NCI-H524 (cell line): ENCODE measurements around the gene ERGIC1.
A peak's percentile ranks its signal among the peaks of the same experiment; 100 is the strongest.

Source experiments
- DNase-seq, 2 experiments: peaks; one replicate each; lab custom pipeline; 2025; lab: John Stamatoyannopoulos, UW

ERGIC1 gene

DNA sequence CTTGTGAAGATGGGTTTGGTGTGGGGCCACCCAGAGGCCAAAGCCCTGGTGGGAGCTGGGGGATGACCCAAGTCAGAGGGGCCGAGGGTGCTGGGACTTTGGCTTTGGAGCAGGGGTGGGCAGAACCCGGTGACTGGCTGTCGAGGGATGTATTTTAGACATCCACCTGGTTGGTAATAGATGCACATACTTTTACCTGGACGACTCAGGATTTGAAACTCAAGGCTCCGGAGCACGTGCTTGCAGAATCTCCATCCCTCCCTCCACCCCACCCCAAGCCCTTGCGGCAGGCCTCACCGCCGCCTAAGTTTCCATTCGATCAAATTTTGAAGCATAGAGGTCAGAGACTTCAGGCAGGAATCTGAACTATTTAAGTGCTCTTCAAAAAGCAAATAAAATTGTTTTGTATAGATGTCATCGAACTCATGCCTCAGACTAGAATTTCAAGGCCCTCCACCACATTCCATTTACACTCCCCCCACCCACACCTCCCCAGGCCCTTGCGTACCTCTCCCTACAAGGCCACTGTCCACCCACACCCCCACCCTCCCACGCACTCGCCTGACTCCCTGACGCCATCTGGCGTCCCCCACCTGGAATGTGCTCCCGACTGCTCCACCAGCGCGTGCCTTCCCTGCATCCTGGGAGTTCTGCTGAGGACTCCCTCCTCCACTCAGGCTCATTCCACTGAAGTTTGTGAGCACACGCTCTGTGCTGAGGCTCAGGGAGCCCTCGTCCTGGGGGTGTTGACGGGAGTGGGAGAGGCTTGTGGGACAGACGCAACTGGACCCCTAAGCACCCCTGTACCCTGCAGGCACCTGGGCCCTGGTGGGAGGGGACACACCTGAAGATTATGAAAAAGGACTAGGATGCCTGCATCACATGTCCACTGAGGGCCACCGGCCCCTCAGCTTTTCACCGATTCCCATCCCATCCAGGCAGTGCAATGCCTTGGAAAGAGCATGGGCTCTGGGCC, 68.7 kb downstream of the ERGIC1 start:
- peak in 1 of 2 experiments; percentile 63 for DNase-seq

DNA sequence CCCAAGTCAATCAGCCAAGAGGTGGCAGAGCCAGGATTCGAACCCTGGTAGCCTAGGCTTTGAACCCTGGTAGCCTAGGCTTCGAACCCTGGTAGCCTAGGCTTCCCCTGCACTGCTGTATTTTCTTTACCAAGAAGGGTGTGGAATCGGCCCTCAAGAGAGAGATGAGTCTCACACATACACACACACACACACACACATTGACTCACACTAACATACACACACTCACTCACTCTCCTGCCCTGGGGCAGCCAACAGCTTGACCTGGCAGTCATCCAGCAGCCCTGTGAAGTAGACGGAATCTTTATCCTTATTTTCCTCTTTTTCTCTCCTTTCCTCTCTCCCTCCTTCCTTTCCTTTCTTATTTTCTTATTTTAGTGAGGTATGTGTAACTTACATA, 69.7 kb downstream of the ERGIC1 start:
- DNase-seq, result no peak

DNA sequence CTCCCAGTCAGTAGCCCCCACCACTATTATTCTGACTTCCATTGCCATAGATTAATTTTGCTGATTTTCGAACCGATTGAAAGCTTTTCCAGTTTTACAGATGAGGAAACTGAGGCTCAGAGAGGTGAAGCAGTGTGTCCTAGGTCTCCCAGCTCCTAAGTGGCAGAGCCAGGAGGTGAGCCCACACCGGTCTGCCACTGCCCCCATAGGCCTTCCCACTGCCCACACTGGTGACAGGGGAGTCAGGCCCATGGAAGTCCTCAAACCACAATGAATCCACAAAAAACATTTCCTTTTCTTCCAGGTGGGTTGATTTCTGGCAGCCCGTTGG, 70.2 kb downstream of the ERGIC1 start:
- no peak for DNase-seq

DNA sequence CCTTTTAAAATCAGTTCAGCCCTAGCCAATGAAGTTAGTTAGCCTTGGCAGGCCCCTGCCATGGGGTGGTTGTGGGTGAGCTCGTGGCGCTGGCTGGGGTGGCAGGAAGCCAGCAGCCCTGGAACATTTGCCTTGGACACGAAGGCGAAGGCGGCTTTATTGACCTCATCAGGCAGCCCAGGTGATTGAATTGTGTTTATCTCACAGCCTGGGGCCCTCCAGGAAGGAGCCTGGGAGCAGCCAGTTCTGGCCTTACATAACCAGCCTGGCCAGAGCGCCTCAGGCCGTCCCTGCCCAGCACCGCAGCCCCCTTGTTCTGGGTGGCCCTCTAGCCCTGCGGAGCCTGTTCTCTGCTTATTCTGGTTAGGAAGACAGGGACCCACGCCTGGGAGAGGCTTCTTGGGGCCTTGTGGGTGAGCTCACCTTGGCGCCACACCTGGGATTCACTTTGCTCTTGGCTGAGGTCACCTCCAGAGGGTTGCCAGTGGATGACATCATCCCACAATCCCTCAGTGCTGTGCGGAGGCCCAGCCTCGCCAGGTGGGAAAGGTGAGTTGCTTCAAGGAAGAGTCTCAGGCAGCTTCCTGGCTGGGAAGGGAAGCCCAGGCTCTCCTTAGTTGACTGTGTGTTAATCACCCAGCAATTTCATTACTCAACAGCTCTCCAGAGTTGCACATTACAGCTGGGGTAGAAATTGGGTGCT, 70.7 kb downstream of the ERGIC1 start:
- no peak for DNase-seq

DNA sequence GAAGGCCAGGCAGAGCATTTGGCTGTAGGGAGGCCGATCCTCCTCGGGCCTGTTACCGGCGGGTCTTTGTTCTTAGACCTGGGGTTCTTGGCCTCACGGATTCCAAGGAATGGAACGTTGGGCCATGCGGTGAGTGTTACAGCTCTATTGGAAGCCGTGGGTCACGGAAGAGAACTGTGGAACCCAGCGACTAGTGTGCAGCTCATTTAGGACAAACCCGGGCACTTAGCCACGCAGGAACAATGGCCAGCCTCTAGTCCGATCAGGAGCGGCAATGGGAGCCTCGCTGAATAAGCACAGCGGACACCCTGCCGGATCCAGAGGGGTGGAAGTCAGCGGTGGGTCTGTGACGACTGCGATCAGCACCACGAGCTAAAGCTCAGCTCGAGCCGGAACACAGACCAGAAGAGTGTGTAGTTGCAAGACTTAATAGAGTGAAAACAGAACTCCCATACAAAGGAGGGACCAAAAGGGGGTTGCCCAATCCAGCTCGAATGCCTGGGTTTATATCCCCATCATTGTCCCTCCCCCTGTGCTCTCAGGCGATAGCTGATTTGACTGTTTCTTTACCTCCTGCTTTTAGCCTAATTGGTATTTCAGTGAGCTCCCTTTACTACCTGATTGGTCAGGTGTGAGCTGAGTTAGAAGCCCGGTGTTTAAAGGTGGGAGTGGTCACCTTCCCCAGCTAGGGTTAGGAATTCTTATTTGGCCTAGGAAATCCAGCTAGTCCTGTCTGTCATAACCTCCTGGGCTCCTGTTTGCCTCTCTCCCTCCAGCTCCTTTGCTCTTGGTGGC, 71.5 kb downstream of the ERGIC1 start:
- DNase-seq, result no peak

DNA sequence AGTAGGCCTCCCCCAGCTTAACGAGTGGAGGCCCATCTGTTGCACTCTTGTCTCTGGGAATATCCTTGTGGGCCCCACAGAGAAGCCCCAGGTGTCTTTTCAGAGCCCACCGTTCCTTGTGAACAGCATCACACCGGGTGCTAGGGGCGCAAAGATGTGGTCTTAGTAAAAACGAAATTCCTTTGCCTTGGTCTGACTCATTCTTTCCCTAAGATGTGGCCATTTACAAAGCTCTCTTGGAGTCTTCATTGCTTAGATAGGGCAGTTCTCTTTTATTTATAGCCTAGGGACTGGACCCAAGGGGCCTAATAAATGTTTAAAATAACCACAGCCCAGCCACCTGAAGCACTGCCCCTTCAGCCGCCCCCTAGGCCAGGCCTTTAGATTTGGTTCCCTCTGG, 72.4 kb downstream of the ERGIC1 start:
- DNase-seq, result no peak

DNA sequence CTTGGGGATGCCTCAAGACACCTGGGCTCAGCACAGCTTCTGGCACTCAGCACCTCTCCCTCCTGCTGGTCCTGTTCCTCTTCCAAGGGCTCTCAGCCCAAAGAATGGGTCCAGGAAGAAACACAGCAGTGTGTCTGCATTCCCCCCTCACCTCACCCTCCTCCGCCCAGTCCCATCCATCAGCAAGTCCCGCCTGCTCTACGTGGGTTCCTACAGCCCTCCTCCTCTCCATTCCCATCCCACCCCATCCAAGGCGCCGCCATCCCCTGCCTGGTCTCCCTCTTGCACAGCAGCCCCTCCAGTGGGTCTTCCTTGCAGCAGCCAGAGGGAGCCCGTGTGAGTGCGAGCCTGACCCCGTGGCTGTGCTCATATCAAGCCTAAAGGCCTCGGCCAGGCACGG, 72.8 kb downstream of the ERGIC1 start:
- no peak for DNase-seq

DNA sequence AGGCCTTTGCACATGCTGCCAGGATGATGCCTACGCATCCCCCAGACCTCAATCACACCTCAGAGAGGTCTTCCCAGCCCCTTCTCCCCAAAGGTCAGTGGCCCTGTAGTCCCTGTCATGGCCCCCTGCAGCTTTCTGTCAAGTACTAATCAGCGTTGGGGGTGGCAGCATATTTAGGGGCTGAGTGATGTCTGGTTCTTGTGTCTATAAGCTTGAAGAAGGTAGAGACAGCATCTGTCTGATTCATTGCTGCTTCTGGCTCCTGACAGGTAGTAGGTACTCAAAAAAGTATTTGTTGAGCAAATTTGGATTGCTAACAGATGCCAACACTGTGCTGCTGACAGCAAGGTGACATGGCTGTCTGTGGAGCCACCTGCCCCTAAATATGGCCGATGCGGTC, 73.6 kb downstream of the ERGIC1 start:
- DNase-seq, result no peak

DNA sequence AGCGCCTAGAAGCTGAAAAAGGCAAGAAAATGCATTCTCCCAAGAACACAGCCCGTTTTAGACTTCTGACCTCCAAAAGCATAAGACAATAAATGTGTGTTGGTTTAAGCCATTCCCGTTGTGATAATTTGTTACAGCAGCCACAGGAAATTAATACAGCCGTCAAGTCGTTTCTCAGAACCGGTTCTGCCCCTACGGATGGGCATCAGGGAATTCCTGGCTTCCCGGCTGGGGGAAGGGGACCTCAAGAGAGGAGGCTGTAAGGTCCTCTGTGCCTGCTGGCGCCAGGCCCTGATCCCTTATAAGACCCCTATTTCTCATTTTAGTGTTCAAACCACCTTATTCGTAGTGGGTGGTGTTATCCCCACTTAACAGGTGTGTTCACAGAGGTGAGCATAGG, 74.6 kb downstream of the ERGIC1 start:
- no peak for DNase-seq

DNA sequence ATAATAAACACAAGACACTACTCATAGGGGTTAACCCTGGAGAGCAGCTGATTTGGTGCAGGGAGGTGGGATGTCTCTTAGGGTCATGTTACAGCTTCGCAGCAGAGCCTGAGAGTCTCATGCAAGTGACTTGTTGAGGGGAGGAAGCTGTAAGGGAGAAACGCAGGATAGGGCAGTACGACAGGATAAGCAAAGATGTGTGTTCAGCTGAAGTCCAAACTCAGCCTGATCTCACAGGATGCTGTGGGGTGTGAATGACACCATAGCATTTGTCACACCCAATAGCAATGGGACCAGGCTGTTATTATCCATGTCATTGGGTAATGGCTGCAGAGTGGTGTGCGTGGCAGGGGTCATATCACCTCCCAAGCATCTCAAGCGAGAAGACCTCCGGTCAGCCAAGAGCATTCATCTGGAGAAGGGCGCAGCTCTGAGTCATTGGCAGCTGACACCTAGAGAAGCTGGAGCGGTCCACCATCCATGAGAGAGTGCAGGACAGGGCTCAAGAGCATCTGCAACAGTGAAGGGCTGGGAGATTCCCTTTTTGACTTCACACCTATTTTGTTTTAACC, 76.0 kb downstream of the ERGIC1 start:
- DNase-seq, result no peak

DNA sequence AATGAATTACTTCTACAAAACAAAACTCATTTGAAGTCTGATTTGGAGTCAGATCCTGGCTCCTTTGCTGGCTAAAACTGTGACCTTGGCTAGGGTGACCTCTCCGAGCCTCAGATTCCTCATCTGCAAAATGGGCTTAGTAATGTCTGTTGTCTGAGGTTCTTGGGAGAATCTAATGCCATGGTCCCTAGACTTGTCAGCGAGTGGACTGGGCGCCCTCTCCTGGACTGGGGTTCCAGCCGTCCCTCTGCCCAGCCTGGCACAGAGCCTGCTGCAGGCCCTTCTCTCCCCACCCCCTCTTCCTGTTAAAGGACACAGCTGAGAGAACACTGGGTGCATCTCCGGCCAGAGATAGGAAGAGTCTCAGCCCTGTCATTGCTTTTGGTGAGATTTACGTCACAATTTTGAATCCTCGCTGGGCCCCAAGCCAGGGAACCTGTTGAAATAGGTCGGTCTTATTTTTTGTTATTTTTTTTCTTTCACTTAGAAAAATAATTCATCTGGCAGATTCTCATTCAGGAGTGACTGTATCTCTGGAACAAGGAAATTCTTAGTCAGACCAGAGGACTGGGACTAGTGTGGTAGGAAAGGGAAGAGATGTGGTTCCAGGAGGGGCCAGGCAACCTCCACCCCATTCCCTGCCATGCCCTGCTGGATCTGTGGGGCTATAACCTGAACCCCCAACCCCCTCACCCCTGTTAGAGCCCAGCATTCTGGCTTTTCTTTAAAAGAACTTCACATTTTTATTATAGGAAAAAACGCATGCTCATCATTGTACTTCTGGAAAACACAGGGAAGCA, 77.0 kb downstream of the ERGIC1 start:
- DNase-seq, result peak in 1 of 2 experiments; percentile 36

DNA sequence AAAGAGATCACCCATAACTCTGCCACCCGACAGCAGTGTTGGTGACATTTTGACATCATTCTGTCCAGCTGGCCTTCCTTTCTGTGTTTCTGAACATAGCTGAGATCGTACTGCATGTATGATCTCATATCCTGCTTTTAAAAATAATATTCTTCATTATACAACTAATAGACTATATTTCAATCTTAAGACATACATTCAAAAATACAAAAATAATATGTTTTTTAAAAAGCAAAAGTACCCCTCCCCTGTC, 77.5 kb downstream of the ERGIC1 start:
- no peak for DNase-seq

DNA sequence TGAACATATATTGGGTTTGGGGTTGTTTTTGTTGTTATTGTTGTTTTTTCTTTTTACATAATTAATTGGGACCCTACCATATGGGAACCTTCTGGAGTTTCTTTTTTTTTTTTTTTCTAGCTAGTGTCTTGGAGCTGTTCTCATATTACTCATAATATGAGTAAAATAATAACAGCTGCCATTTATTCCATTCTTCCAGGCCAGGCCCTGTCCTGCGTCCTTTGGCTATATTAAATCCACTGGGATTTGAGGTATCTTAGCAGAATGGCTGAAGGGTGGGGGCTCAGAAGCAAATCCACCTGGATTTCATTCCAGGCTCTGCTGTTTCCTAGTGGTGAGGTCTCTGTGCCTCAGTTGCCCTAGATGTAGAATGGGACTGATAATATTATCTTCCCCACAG, 77.9 kb downstream of the ERGIC1 start:
- no peak for DNase-seq

DNA sequence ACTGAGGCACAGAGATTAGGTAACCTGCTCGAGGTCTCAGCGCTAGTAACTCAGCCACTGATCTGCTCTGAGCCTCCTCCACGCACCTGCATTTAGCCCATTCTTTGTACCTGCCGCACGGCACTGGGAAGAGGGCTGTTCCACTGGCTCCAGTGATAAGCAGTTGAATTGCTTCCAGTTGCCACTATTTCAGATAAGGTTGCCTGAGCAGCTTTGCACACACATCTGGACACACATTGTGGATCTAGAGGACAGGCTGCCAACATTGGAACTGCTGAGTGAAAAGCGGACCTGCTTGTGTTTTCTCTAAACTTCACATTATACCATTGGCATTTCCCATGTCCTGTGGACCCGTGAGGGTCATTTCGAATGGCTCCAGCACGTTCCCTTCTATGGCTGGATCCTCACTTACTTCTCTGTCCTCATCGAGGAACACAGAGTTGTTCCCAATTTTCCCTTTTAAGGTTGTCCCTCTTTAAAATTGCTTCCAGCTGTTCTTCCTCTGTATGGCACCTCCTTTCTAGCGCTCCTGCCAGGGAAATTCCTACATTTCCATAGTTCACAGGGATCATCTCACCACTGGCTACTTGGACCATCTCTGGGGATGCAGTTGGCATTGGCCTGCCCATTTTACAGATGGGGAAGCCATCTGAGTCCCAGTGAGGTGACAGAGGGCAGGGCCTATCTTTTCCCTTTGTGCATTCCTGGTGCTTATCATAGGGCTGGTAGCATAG, 79.2 kb downstream of the ERGIC1 start:
- no peak for DNase-seq

DNA sequence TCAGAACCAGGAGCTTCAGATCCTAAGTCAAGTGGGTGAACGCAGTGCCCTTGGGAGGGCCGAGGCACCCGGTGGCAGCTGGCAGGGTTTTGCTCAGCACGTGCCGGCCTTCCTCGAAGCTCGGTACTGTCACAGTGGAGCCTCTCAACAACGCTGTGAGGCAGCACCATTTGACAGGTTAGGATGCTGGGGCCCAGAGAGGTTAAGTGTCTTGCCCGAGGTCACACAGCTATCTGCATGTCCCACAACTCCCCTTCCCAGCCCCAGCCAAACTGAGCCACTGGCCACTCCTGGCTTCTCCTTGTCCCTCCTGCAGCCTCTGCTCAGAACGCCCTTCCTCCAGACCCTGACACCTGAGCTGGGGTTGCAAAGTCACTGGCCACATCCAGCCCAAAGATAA, 81.5 kb downstream of the ERGIC1 start:
- no peak for DNase-seq

DNA sequence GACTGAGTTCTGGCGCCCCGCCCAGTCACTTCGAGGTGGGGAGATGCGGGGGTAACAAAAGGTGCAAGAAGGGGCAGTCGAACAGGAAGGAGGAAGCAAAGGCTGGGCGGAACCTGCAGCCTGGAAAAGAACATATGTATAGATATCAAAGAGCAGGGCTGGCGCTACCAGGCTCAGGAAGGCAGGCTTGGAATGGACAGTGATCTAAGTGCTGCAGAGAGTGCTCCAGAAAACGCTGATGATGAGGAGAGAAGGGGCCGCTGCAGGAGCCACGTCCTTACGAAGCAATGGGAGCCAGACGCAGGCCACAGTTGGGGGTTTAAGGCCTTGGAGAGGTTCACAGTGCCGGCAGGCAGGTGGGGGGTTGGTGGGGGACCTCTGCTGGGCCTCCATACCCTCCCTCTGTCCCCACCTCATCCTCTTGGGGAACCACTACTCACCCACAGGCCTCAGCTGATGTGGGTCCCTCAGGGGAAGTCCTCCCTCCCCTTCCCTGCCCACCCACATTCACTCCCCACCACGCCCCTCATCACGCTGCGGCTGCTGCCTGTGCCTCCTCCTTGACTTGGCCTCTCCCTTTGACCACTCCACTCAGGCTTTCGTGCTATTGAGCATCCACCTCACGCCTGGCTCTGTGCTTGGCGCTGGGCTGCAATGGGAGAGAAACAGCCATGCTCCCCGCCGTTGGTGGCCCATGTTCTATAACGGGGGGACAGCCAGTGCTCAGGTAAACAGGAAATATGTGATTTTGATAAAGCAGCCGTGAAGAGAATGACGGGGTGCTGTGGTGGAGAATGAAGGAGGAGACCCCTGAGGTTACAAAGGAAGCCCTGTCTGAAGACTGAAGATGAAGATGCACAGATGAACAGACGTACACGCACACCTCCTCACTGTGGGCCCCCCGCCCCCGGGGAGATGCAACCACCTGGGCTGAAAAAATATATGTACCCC, 84.6 kb downstream of the ERGIC1 start:
- DNase-seq, result no peak

DNA sequence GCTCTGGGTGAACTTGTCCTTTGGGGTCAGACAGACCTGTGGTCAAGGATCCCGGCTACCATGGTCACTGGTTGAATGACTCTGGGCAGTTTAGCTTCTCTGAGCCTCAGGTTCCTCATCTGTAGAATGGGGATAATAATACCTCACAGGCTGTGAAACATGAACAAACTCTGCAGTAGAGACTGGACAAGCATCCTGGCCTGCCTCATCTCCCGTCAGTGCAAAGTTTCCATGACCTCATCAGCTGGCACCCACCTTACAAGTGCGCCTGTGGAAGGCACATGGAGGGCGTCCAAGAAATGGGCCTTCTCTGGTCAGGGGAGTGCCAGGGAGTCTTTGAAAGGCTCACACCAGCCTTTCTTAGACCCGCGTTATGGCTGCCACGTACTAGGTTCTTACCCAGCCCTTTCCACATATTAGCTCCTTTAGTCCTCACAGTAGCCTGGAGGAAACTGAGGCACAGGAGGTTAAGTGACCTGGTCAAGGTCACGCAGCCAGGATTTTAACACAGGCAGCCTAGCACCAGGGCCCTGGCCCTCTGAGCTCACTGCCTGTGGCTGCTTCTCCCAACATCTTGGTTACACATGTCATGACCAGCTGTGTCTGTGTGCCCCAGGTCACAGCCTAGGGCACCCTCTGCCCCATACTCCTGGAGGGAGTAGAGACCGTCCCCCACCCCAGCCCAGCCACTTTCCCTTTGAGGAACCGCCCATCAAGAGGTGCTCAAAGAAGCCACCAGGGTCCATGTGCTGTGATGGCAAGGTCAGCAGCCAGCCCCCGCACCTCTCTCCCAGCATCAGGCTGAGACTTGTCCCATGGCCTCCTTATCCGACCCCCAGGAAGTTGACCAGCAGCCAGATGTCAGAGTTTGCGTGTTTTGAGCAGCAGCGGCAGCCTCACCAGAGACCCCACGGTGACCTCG, 85.7 kb downstream of the ERGIC1 start:
- DNase-seq, result no peak

DNA sequence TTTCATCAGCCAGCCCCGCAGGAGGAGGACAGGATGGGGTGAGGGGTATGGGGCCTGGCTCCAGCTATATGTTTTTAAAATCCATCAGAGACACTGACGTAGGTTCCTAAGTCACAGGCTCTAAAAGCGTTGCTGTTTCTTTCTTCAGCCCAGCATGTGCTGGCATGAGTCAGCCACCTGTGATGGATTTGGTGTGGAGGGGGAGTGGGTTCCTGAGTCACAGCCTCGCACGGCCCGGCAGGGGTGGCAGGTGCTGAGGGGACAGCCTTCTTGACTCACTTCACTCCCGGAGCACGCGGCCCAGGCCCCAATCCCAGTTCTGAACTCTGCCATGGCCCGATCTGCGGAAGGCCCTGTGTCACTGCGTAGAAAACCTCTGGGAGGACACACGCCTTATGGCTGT, 86.4 kb downstream of the ERGIC1 start:
- DNase-seq, result no peak

DNA sequence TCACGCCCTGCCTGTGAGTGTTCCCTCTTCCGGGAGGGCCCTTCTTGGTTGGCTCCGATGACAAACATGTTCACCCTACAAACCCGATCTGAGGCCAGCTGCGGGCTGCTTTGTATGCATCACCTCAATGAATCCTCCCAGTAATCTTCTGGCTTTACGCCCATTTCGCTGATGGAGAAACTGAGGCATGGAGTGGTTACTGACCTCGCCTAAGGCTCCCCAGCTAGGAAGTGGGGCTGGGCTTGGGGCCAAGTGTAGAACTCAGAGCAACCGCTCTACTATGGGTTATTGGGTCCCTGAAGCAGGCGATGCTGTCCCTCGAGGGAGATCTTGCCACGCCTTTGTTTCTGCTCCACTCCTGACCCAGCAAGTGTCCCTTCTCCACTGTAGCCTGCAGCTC, 86.9 kb downstream of the ERGIC1 start:
- no peak for DNase-seq
